Measurements from ENCODE around the gene FAM170B. TPM values are rescaled to one million over a fixed set of nuclear protein-coding genes. Genes with fewer than 3 reads are reported as not detected.

FAM170B gene
- total and polyA plus RNA-seq, 9 of the 15 experiments (the other 6 are each of a cell fraction or from before 2014, with no cell fraction given), result 0.11 to 0.21 TPM; not detected in 7

- peak; percentile 93; the same call in 1 of the 2 replicates for TF ChIP-seq JUN (IDR thresholded peaks at IDR 0.05; ENCODE audit: borderline replicate concordance, low read depth, low read length)
- TF ChIP-seq JUN (CRISPR knock-in tag; IDR thresholded peaks at IDR 0.05; ENCODE audit: borderline replicate concordance), result no peak
- no peak for TF ChIP-seq CBX5 (IDR thresholded peaks at IDR 0.05; ENCODE audit: borderline replicate concordance, low read depth)
- TF ChIP-seq SMARCB1 (IDR thresholded peaks at IDR 0.05; ENCODE audit: insufficient read length, low read depth), result no peak
- 0 out of 2 replicates have a peak, but pooled peaks have one; percentile 36 for TF ChIP-seq SOX6 (IDR thresholded peaks at IDR 0.05)
- no peak for TF ChIP-seq NR3C1 (CRISPR knock-in tag; IDR thresholded peaks at IDR 0.05)
- peak; percentile 14; the same call in 1 of the 2 replicates for TF ChIP-seq PHF8 (IDR thresholded peaks at IDR 0.05; ENCODE audit: borderline replicate concordance, low read length)
- no peak for TF ChIP-seq ZNF184 (CRISPR knock-in tag; IDR thresholded peaks at IDR 0.05)
- no peak for TF ChIP-seq ZFP30 (CRISPR knock-in tag; IDR thresholded peaks at IDR 0.05; ENCODE audit: borderline replicate concordance)
- TF ChIP-seq ZNF395 (CRISPR knock-in tag; IDR thresholded peaks at IDR 0.05), result peak; percentile 67; the same call in 1 of the 2 replicates
- peak; percentile 42 for TF ChIP-seq RBFOX2 (IDR thresholded peaks at IDR 0.05; ENCODE audit: low read depth, low read length)
- peak; percentile 91 for TF ChIP-seq CREM (IDR thresholded peaks at IDR 0.05; ENCODE audit: low read depth)
- TF ChIP-seq MTF1 (CRISPR knock-in tag; IDR thresholded peaks at IDR 0.05; ENCODE audit: borderline replicate concordance), result no peak
- TF ChIP-seq JUND (IDR thresholded peaks at IDR 0.05; ENCODE audit: borderline replicate concordance, low read depth, low read length), result peak; percentile 89
- peak; percentile 83; the same call in 2 of the 3 replicates for TF ChIP-seq JUND (tag; IDR thresholded peaks at IDR 0.05; ENCODE audit: borderline replicate concordance, low read depth, low read length)
- 0 out of 2 replicates have a peak, but pooled peaks have one; percentile 71 for TF ChIP-seq ZNF175 (CRISPR knock-in tag; IDR thresholded peaks at IDR 0.05; ENCODE audit: low read depth)
- peak; percentile 16 for TF ChIP-seq KDM5B (IDR thresholded peaks at IDR 0.05; ENCODE audit: insufficient replicate concordance, low read depth, low read length)
- no peak for TF ChIP-seq ADNP (tag; IDR thresholded peaks at IDR 0.05)
- no peak for TF ChIP-seq NR4A1 (CRISPR knock-in tag; IDR thresholded peaks at IDR 0.05)
- TF ChIP-seq NR4A1 (tag; IDR thresholded peaks at IDR 0.05), result 0 out of 2 replicates have a peak, but pooled peaks have one; percentile 70
- TF ChIP-seq ILK (tag; IDR thresholded peaks at IDR 0.05; ENCODE audit: borderline replicate concordance, low read depth), result no peak
- TF ChIP-seq RHOXF2B (CRISPR knock-in tag; conservative IDR thresholded peaks at IDR 0.05), result no peak
- no peak for TF ChIP-seq CCNT2 (IDR thresholded peaks at IDR 0.05; ENCODE audit: borderline replicate concordance, extremely low read depth, insufficient read length, low read depth, low read length)
- TF ChIP-seq SFPQ (IDR thresholded peaks at IDR 0.05; ENCODE audit: low read depth, low read length), result no peak
- TF ChIP-seq ATF7 (IDR thresholded peaks at IDR 0.05), result peak; percentile 67
Measured at GRCh38 chr10:49177391-49178355, 43.9 kb upstream of the FAM170B start (continued).

Measured in K562 (cell line).